NCI-H2029 (cell line): Measurements from ENCODE around the gene WFDC12.

Experiments used
- DNase-seq: peaks from one replicate; lab custom pipeline; 2025; lab: John Stamatoyannopoulos, UW

The WFDC12 gene

DNA sequence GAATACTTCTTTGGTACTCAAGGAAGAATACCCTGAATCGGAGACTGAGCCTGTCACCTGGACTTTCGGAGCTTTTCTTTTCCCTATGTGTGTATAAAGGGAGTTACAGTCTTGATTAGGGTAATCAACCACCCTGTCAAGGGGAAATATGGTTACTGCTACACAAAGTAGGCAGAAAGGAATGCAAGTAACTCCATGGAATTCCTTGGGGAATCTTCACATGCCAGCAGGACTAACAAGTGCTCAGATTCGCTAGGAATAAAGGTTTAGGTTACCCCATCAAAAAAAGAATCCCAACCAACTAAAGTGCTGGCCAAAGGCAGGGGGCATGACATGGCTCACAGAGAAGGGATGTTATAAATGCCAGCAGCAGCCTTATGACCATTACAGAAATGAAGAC, 33.8 kb downstream of the WFDC12 start:
- DNase-seq: no peak

- DNase-seq: no peak
Measured at GRCh38 chr20:45088247-45088646, 36.0 kb downstream of the WFDC12 start.

DNA sequence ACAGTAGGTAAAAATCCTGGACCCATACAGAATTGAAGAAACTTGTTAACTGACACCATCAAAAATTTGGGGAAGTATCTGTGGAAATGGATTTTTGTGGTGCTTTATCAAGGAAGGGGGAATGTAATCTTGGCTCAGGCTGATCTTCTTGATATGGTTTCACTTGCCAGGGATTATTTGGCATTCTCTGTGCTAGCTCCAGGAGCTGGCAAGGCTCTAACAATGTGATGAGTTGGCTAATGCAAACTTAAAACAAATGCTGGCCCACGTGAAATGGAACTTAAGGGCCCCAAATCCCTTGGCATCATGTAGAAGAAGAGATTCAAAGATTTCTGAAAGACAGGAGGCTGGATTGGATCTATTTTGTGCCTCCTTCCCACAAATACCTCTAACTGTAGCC, 36.5 kb downstream of the WFDC12 start:
- DNase-seq: no peak

GRCh38 chr20:45087097-45087790, 37.0 kb downstream of the WFDC12 start:
- no peak for DNase-seq

DNA sequence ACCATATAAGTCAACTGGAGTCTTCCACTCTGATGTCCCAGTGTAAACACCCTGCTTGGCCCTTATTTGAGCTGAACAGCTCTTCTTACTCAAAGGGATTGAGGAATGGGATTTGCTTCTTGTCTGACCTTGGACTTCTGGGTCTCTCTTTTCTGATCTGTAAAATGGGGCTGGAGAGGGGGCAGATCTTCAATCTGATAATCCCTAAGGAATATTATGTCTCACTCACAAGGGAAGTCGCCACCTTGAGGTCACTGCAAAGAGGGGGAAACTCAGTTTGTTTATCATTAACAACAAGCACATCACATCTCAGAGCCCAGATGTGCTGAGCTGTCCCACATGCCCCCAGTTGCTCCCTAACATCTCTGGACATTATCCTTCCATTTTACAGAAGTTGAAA, 38.4 kb downstream of the WFDC12 start:
- DNase-seq: no peak

DNA sequence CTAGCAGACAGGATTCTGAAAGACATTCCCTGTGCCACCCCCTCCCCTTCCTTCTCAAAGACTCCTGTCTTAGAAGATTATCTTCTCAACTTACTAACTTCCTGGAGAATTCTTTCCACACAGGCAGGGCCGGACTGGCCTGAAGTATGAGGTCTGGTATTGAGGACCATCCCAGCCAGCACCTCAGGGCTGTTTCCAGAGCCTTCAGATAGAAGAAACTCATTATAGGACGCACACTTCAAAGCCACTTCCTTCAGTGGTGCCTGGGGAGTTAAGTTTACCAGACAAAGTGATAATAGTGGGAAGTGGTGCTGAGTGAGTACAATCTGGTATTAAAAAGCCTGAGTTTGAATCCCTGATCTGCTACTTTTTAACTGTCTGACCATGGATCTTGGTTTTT, 39.0 kb downstream of the WFDC12 start:
- DNase-seq: no peak

- DNase-seq: no peak
Measured at GRCh38 chr20:45083127-45083526, 41.1 kb downstream of the WFDC12 start.

DNA sequence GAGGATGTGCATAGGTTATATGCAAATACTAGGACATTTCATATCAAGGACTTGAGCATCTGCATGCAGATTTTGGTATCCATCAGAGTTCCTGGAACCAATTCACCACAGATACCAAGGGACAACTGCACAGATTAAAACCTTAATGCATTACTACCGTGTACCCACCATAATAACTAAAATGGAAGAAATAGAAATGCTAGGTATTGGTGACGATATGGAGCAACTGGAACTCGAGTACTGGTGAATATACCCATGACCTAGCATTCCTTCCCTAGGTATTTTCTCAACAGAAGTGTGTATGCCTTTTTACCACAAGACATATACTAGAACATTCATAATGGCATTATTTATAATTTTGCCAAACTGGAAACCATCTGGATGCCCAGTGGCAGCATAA, 41.8 kb downstream of the WFDC12 start:
- DNase-seq: no peak

- no peak for DNase-seq
Measured at GRCh38 chr20:45080867-45081624, 43.2 kb downstream of the WFDC12 start.

- DNase-seq: no peak
Measured at GRCh38 chr20:45077559-45077958, 46.7 kb downstream of the WFDC12 start.
